HG03442 (cell line): ENCODE results near the gene SORCS2.

ENCODE experiments used
- ATAC-seq: cut with Tn5 transposase; IDR thresholded peaks from one replicate; pipeline ENCODE4 v1.9.1; 2021; ENCODE audit warnings: mild to moderate bottlenecking, moderate library complexity; ENCODE audit not compliant: unreplicated experiment

Gene SORCS2

DNA sequence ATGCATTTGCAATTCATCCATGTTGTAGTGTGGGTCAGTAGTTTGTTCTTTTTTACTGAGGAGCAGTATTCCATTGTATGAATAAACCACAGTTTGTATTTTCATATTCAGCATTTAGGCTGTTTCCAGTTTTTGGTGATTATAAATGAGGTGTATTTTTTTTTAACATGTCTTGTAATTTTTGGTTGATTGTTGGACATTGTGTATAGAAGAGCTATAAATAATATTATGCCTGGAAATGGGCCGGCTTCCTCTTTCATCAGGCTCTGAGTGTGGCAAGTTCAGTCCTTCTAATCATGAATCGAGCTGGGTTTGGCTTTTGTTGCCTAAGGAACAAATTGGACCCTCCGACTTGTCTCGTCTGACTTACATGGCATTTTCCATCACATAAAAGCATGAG, 126.7 kb downstream of the SORCS2 start:
- ATAC-seq = no peak

DNA sequence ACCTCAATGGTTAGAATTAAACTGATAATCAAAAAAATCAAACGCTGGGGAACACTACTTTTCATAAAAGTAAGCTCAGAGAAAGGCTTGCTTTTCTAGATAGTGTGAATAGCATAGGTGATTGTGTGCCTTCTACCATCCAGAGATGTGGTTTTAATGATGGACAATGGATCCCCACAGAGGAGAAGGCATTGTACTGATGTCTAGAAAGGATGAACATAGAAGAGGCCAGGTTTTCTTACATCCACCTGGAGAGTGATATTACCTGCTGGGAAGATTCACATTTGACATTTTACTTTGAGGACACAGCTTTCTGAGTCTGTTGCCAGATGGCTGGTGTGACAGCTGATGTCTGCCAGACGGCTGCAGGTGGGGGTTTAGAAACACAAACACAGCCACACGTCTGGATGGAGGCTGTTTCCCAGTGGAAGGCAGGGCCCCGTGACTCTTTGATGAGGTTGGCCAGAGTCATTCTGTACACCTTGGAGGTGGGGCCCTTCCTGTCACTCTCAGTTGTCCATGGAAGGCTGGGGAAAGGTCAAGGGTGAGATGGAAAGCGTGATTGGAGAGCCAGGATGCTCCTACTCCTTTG, 128.0 kb downstream of the SORCS2 start:
- ATAC-seq = no peak

DNA sequence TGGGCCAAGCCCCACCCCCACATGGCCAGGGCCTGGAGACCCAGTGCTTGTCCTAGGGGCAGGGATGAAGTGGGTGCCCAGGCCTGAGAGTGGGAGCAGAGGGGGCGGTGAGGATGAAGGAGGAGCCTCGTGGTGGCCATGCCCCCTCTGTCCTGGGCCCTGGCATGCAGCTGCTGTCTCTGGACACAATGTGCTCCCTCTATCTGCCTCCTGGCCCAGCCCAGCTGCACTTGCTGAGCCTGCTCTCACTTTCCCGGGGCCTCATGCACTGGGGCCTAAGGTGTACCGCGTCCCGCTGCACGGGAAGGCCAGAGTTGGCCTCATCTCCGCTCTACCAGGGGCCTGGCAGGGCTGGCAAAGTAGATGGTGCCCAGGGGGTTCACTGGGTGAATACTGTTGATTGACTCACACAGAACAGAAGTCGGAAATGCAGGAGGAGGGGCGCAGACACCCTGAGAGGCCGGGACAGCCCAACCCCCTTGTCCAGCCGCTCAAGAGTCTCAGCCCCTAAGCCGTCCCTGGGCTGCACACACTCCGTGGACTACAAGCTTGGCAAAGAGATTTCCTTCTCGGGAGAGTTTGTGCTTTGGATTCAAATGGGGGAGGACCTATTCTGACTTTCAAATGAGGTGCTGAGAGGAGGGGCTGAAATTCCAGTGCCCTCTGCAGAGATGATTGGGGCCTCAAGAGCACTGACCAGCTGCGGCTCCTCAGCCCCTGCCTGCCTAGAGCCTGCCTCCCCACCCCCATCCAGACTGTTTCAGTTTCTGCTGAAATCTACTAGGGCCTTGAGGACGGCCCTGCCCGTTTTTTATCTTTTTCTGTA, 130.0 kb downstream of the SORCS2 start:
- no peak for ATAC-seq

GRCh38 chr4:7323461-7323871, 131.1 kb downstream of the SORCS2 start:
- ATAC-seq = no peak

- ATAC-seq = no peak
These were observed 131.7 kb downstream of the SORCS2 start for GRCh38 chr4:7323872-7324650.

- no peak for ATAC-seq
These were observed 132.3 kb downstream of the SORCS2 start for GRCh38 chr4:7324651-7325121.

DNA sequence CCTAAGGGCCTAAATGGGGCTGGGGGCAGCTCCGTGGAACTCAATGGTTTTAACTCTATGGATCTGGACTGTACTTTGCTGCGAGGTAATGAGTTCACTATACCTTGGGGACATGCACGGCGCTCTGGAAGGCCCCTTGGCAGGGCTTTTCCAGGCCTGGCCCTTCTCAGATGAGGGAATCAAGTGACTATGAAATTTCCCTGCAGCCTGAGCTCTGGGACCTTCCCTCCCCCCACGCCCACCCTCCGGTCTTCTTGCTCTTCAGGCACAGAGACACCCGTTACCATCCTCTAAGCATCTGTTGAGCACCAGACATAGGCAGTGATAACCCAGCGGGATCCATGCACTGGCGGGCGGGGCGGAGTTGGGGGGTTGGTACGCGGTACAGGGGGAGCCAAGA, 133.2 kb downstream of the SORCS2 start:
- no peak for ATAC-seq

DNA sequence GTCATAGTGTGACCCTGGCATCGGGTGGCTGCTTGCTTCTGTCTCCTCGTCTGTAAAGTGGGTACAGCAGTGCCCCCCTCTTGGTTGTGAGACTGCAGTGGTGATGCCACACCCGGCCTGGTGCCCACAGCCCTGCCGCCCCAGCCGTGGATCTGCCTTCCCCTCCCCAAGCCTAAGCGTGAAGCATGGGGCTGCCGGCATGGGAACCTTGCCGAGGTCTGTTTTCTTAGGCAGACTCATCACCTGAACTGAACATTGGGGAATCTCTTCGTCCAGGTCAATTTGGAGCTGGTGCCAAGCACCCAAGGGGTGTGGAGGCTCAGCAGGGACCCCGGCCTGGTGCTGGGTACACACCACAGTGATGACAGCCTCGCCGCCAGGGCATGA, 134.0 kb downstream of the SORCS2 start:
- no peak for ATAC-seq

DNA sequence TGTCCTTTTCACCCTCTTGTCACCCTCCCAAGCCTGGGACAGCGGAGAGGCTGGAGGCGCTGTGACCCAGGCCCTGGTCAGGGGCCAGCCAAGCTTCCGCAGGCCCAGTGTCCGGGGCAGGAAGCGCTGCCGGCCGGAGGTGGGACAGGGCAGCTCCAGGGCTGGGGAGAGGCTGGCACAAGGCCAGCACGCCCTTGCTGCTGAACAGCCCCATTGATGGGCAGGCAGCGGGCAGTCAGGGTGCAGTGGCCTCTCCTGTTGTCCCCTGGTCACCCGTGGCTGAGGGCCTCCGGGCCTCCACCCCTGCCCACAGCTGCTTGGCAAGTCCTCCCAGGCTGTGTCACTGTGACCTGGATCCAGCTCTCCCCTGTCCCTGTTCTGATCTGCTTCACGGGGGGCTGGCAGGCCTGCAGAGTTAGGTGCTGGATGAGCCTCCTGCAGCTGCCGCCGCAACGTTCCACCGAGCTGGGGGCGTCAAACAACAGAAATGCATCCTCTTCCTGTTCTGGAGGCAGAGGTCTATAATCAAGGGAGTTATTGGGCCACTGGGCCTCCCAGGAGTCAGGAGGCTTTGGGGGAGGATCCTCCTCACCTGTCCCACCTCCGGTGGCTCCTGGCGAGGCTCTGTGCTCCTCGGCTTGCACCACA, 134.5 kb downstream of the SORCS2 start:
- ATAC-seq = no peak

DNA sequence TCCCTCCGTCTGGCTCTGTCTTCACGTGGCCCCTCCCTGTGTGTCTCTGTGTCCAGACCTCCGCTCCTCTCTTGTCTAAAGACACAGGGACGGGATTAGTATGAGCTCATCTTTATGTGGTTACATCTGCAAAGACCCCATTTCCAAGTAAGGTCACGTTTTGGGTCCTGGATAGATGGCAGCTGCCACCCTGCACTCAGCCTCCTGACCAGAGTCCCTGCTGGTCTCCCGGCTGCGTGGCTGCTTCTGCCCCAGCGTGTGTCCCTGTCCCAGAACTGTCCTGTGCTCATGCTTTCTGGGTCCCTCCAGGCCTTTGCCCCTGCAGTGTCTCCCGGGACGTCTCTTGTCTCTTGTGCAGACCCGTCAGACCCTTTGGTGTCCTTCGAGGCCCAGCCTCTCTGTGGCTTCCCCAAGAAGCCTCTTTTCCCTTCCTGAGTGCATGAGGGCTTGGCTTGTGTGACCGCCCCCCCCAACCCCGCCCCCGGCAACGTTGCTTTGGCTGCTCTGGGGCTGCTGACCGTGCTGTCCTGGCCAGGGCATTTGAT, 135.1 kb downstream of the SORCS2 start:
- ATAC-seq = no peak

DNA sequence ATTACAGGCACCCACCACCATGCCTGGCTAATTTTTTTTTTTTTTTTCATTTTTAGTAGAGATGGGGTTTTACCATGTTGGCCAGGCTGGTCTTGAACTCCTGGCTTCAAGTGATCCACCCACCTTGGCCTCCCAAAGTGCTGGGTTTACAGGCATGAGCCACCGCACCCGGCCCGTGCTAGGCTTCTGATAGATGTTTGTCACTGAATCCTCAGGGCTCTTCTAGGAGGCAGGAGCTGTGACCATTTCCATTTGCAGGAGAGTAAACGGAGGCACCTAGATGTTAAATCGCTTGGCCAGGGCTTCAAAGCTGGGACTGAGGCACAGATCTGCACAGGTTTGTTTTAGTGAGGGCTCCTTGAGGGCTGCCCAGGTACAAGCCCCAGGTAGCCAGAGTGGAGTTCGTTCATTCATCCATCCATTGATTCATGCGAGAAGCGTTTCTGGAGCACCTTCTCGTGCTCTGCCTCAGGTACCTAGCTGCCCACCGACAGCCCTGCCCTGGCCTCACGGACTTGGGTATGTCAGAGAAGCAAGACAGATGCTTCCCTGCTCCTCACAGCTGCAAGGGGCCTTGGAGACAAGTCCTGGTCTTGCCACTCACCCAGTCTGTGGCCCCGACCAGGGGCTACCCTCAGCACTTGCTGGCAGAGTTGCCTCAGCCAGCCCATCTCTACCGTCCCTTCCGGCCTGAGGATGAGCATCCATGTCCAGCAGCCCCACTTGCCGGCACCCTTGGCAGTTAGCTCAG, 136.0 kb downstream of the SORCS2 start:
- ATAC-seq = no peak

DNA sequence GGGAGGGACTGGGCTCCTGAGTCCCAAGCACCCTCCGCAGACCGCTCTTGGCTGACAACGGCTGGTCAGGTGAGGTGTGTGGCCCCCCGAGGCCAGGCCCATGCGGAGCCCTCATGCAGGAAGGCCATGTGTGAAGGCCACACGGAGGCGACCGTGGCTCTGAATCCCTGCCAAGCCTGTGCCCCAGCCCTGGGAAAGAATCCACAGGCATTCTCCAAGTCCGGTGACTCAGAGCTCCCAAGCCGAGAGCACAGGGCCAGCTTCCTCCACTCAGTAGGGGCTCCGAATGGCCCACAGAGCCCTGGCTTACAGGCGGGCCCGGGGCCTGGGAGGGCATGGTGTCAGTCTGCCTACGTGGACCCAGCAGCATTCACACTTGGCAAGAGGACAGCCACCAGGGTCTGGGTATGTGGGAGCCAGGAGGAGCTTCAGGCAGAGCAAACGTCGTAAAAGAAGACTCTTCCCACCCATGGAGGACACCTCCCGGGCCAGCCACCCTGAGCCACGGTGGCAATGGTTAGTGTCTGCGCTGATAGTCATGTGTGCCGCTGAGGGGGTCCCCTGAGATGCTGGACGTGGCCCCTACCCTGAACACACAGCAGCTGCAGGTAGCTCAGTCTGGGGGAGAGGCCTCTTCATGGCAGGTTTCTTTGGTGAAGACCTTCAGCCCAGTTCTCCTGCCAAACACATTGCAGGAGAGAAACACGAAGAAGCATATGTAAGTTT, 136.7 kb downstream of the SORCS2 start:
- no peak for ATAC-seq

GRCh38 chr4:7330031-7330596, 137.8 kb downstream of the SORCS2 start:
- no peak for ATAC-seq

DNA sequence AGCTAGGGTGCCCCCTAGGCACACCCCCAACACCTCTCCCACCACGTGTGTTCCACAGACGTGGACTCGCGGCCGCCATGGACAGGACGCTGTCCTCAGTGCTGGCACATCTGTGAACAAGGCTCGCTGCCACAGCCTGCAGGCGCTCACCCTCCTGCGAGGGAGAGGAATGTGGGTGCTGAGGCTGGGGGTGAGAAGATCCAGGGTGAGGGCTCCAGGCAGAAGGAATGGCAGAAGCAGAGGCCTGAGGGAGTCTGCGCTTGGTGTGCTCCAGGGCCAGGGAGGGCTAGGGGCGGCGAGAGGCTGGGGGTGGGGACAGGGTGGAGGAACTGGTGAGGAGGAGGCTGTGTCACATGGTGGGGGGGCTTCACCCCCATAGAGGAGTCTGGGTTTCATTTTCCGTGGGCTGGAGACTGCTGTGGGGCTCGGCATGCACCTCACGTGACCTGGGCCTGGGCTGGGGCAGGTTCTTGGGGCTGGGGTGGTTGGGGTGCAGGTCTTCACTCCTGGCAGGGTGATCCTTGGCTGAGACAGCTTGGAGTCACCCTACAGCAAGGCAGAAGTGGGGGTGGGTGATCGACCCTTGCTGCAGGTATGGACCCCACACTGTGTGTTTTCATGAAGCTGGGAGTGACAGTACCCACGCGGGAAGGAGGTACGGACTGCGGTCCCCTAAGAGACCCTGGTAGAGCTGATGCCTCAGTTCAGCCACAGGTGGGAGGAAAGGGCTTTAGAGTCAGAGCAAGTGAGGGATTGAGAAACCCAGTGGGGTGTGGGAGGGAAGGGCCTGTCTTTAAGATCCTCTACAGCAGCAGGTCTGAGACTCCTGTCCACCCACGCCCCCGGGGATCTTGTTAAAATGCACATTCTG, 138.7 kb downstream of the SORCS2 start:
- no peak for ATAC-seq

GRCh38 chr4:7331682-7332000, 139.3 kb downstream of the SORCS2 start:
- no peak for ATAC-seq

DNA sequence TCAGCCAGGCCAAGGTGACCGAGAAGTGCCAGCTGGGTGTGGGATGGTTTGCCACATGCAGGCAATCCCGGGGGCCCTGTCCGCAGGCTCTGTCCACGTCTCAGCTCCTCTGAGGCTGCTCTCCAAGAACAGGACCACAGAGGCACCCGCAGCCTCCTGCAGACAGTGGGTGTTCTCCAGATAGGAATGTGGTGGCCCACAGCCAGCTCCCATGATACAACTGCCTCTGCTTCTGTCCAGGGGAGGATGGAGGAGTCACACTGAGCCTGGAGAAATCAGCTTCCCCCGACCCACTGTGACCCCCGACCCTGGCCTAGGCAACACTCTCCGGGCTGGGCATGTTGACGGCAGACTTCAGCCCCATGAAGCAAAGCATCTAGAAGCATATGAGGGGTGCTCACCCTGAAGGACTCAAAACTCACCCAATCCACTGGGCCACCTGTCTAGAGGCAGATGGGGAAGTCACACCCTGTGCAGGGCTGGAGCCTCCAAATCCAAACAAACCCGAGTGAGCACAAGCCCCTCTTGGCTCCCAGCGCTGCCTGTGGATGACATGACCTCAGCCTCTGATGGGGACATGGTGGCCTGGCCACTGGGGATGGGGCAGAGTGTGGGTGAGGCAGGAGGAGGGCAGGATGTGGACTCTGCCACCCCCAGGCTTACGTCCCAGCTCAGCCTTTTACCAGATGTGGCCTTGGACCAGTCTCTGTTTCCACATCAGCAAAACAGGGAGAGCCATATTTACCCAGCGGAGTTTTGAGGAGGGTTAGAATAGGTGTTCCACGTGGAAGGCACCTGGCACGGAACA, 140.1 kb downstream of the SORCS2 start:
- ATAC-seq = no peak

DNA sequence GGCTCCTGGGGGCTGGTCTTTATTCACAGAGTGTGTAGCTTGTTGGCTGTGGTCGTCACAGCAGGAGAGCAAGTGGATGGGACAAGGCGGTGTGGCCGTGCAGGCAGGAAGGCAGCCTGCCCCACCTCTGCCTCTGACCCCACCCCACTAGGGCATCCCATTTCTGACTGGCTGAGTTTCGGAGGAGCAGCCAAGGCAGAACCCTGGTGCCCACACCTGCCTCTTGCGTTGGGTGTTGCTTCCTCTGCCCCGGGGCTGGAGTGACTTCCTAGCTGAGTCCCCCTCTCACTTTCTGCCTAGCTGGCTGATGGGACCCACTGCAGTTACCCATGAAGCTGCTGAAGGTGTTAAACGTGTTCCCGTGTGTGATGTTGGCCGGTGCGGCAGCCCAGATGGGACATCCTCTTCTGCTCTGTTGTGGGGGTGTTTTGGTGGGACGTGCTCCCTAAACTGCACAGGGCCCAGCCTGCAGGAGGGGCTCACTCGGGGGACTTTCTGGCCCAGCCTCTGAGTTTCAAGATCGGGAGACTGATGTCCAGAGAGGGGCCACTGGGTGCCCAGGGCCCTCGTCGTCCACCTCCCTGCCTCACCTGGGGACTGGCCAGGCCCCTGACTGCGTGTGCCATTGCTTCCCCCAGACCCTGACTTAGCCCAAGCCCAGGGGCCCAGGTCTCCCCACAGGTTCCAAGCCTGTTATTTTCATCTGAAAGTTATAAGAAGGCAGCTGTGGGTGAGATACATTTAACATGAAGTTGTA, 140.9 kb downstream of the SORCS2 start:
- no peak for ATAC-seq
